K562 (cell line): Measurements from ENCODE around the gene COLQ.

Experiments used
- EZH2 ChIP-seq: IDR thresholded peaks from 2 replicates; pipeline ENCODE4 v1.6.1; 2012; ENCODE audit warnings: low read depth, mild to moderate bottlenecking, inconsistent platforms, low read length, borderline replicate concordance
- MAZ ChIP-seq, 2 experiments: fragments of 450-650 bp in 1 of 2; sonication (generic) in 1 of 2; formaldehyde crosslinking; IDR thresholded peaks in 1 of 2; conservative IDR thresholded peaks in 1 of 2; 2 replicates each; pipeline versions ENCODE4 v1.4.0 to v1.5.0; 2020; ENCODE audit warnings: mild to moderate bottlenecking in 1 of 2, missing genetic modification reagents in 1 of 2
- TCF15 ChIP-seq: fragments of 250-450 bp; sonication (Bioruptor Pico); IDR thresholded peaks from 2 replicates; pipeline ENCODE4 v1.8.0; 2022; ENCODE audit warnings: moderate library complexity, mild to moderate bottlenecking, inconsistent platforms
- TF ChIP-seq, protein P1 (sequence below): sonication (generic); formaldehyde crosslinking; IDR thresholded peaks from 2 replicates; pipeline ENCODE4 v1.8.0; 2023; ENCODE audit warnings: mild to moderate bottlenecking, missing genetic modification reagents

DNA sequence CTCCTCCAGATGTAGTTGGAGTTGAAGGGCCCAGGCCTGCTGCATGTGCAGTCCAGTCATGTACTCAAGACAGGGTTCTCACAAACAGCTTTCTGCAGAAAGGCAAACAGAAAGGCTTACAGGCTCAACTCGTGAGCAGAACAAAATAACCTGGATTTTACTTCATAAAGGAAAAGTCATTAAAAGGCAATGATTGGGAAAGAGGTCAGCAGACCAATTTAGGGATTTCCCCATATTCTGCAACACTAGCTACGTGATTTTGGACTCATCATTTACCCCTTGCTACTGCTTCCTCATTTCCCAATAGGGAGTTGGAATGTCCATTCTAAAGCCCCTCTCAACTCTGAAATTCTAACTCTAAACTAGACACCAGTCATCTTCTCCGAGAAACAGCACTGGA is 112.3 kb downstream of the COLQ start:
- no peak for TF ChIP-seq MAZ (CRISPR knock-in tag; conservative IDR thresholded peaks at IDR 0.05 in 1 of 2, IDR thresholded peaks at IDR 0.05 in 1 of 2)
- TF ChIP-seq, protein P1, sequence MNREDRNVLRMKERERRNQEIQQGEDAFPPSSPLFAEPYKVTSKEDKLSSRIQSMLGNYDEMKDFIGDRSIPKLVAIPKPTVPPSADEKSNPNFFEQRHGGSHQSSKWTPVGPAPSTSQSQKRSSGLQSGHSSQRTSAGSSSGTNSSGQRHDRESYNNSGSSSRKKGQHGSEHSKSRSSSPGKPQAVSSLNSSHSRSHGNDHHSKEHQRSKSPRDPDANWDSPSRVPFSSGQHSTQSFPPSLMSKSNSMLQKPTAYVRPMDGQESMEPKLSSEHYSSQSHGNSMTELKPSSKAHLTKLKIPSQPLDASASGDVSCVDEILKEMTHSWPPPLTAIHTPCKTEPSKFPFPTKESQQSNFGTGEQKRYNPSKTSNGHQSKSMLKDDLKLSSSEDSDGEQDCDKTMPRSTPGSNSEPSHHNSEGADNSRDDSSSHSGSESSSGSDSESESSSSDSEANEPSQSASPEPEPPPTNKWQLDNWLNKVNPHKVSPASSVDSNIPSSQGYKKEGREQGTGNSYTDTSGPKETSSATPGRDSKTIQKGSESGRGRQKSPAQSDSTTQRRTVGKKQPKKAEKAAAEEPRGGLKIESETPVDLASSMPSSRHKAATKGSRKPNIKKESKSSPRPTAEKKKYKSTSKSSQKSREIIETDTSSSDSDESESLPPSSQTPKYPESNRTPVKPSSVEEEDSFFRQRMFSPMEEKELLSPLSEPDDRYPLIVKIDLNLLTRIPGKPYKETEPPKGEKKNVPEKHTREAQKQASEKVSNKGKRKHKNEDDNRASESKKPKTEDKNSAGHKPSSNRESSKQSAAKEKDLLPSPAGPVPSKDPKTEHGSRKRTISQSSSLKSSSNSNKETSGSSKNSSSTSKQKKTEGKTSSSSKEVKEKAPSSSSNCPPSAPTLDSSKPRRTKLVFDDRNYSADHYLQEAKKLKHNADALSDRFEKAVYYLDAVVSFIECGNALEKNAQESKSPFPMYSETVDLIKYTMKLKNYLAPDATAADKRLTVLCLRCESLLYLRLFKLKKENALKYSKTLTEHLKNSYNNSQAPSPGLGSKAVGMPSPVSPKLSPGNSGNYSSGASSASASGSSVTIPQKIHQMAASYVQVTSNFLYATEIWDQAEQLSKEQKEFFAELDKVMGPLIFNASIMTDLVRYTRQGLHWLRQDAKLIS (CRISPR knock-in tag), result no peak
- no peak for TF ChIP-seq EZH2
- TF ChIP-seq TCF15 (CRISPR knock-in tag), result no peak
